ENCODE results near the gene ANO4.

- TF ChIP-seq CTCF (IDR thresholded peaks at IDR 0.05) (no peak), POLR2AphosphoS5 (IDR thresholded peaks at IDR 0.05; ENCODE audit: insufficient read depth in 1 of 2, low read depth in 1 of 2) (no peak), POLR2A (IDR thresholded peaks at IDR 0.05) (no peak)
Observed at GRCh38 chr12:100959481-100959880, 164.9 kb downstream of the ANO4 start.
